ENCODE data around the gene SV2C. TPM values are rescaled to one million over a fixed set of nuclear protein-coding genes. Genes with fewer than 3 reads are reported as not detected.
"Not testable (repeated sequence)": the region's sequence is repeated elsewhere in the genome, so short reads cannot be mapped to it uniquely, and the experiment has no call there.

Gene SV2C
- total RNA-seq, 1 donor from 2014 or later: 0.33 TPM

DNA sequence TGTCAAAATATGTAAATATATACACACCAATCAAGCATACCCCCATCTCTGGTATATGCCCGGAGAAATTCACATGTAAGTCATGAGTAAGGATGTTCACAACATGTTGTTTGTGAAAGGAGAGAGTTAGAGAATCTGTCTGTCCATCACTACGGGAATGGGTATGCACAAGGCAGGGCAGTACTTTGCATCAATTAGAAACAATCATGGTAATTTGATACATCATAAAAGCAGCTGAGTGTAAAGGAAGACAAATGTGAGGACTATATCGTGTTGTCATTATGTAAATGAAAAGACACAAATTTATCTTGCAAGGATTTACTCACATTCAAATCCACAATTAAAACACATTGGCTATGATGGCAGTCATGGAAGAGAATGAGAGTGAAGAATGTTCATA lies 146.7 kb downstream of the SV2C start:
- H3K27me3 Mint-ChIP-seq (ENCODE audit: low read depth): no peaks in the 10 kb centered on the region
- H3K27ac Mint-ChIP-seq (ENCODE audit: unreplicated experiment): no peak overlapping the region
- H3K36me3 Mint-ChIP-seq (ENCODE audit: low read depth): no peaks in the 10 kb centered on the region
- DNase-seq (ENCODE audit: low read depth, low spot score): no peak
- H3K4me1 Mint-ChIP-seq: no peaks in the 10 kb centered on the region
- TF ChIP-seq, protein P1, sequence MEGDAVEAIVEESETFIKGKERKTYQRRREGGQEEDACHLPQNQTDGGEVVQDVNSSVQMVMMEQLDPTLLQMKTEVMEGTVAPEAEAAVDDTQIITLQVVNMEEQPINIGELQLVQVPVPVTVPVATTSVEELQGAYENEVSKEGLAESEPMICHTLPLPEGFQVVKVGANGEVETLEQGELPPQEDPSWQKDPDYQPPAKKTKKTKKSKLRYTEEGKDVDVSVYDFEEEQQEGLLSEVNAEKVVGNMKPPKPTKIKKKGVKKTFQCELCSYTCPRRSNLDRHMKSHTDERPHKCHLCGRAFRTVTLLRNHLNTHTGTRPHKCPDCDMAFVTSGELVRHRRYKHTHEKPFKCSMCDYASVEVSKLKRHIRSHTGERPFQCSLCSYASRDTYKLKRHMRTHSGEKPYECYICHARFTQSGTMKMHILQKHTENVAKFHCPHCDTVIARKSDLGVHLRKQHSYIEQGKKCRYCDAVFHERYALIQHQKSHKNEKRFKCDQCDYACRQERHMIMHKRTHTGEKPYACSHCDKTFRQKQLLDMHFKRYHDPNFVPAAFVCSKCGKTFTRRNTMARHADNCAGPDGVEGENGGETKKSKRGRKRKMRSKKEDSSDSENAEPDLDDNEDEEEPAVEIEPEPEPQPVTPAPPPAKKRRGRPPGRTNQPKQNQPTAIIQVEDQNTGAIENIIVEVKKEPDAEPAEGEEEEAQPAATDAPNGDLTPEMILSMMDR (conservative IDR thresholded peaks at IDR 0.05): no peak
- no peaks in the 10 kb centered on the region for H3K9me3 Mint-ChIP-seq
- H3K4me3 Mint-ChIP-seq: no peak overlapping the region

DNA sequence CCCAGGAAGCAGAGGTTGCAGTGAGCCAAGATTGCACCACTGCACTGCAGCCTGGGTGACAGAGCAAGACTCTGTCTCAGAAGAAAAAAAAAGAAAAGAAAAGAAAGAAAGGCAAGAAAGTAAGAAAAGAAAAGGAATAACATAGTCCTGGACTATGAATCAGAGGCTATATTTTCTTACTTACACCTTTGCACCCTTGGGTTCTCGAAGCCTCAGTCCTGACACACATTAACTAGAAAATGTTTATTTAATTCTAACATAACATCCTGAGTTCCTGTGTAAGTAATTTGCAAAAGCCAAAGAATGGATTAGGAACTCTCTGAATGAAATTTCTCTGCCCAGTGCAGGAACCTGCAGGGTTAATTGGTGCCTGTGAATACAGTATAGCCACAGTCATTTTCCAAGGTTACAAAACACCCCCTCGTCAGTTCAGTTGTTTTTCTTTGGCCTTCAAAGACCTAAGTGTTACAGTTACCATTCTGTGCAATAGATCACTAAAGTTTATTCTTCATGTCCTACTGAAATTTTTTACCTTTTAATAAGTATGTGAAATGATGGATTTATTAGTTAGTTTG lies 147.6 kb downstream of the SV2C start:
- H3K9me3 Mint-ChIP-seq: no peaks in the 10 kb centered on the region
- H3K27me3 Mint-ChIP-seq (ENCODE audit: low read depth): no peaks in the 10 kb centered on the region
- no peak for DNase-seq (ENCODE audit: low read depth, low spot score)
- no peaks in the 10 kb centered on the region for H3K4me1 Mint-ChIP-seq
- TF ChIP-seq, protein P1 (conservative IDR thresholded peaks at IDR 0.05): no peak
- H3K36me3 Mint-ChIP-seq (ENCODE audit: low read depth): no peaks in the 10 kb centered on the region
- H3K4me3 Mint-ChIP-seq: no peak overlapping the region
- no peak overlapping the region for H3K27ac Mint-ChIP-seq (ENCODE audit: unreplicated experiment)

DNA sequence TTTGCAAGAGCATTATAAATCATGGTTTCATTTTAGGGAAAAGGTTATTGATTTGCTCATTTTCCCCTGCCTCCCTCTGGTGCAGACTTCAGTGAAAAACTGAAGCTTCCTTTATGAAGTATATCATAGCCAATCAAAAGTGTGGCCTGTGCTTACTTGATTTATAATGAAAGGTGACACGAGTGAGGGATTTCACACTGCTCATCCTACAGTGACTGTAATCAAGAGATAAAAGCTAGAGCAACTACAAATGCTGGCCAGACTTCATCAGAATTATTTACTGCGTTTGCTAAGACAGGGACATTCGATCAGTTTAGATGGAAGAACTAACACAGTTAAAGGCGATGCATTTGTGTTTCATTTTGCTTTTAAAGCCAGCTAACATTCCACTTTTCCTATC lies 151.5 kb downstream of the SV2C start:
- TF ChIP-seq, protein P1 (conservative IDR thresholded peaks at IDR 0.05): no peak
- Mint-ChIP-seq H3K27ac (ENCODE audit: unreplicated experiment) (no peak overlapping the region), H3K4me3 (no peak overlapping the region), H3K4me1 (no peaks in the 10 kb centered on the region), H3K36me3 (ENCODE audit: low read depth) (no peaks in the 10 kb centered on the region), H3K9me3 (no peaks in the 10 kb centered on the region), H3K27me3 (ENCODE audit: low read depth) (no peaks in the 10 kb centered on the region)
- DNase-seq (ENCODE audit: low read depth, low spot score): no peak

DNA sequence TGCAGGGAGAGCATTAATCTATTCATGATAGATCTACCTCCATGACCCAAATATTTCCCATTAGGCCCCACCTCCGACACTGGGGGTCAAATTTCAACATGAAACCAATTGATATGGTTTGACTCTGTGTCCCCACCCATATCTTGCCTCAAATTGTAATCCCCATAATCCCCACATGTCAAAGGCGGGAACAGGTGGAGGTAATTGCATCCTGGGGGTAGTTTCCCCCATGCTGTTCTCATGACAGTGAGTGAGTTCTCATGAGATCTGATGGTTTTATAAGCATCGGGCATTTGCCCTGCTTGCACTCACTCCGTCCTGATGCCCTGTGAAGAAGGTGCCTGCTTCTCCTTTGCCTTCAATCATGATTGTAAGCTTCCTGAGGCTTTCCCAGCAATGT lies 153.5 kb downstream of the SV2C start:
- Mint-ChIP-seq H3K27me3 (ENCODE audit: low read depth) (peaks cover 2% of the 10 kb centered on the region), H3K36me3 (ENCODE audit: low read depth) (no peaks in the 10 kb centered on the region), H3K4me3 (no peak overlapping the region), H3K27ac (ENCODE audit: unreplicated experiment) (no peak overlapping the region), H3K4me1 (no peaks in the 10 kb centered on the region), H3K9me3 (no peaks in the 10 kb centered on the region)
- TF ChIP-seq, protein P1 (conservative IDR thresholded peaks at IDR 0.05): no peak
- DNase-seq (ENCODE audit: low read depth, low spot score): no peak

DNA sequence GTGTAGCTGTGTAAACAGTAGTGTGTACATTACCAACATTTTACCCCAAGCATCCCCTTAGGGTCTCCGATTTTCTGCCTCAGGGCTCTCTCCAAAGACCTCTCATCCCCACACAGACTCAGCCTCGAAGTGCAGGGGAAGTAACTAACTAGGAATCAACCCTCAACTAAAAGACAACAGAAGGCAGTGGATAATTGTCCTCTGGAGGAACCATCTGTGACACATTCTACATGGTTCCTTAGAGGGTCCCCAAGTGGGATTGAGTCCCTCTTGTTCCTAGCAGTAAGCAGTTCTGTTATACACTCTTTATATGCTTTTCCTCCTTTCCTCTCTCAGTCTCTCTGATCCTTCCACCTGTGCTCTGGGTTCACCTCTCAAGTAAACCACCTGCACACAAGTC lies 157.2 kb downstream of the SV2C start:
- Mint-ChIP-seq H3K4me1 (no peaks in the 10 kb centered on the region), H3K27me3 (ENCODE audit: low read depth) (peaks cover 2% of the 10 kb centered on the region), H3K27ac (ENCODE audit: unreplicated experiment) (no peak overlapping the region), H3K4me3 (no peak overlapping the region), H3K36me3 (ENCODE audit: low read depth) (no peaks in the 10 kb centered on the region), H3K9me3 (no peaks in the 10 kb centered on the region)
- DNase-seq (ENCODE audit: low read depth, low spot score): no peak
- TF ChIP-seq, protein P1 (conservative IDR thresholded peaks at IDR 0.05): no peak

DNA sequence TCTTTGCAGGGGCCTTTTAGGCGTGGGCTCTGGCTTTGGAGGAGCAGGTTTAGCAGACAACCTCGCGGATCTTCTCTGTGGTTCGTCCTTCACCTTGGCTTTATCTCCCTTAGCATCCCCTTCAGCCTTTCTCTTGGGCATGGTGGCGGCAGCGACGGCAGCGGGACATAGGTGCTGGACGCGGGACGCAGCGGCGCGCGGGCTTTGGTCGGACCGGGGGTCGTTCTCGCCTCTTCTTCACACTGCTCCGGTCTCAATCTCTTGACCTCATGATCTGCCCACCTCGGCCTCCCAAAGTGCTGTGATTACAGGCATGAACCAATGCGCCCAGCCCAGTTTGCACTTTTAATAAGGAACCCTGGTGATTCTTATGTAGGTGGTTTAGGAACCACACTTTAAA lies 159.0 kb downstream of the SV2C start:
- not testable (repeated sequence) for H3K4me1 Mint-ChIP-seq; H3K27me3 Mint-ChIP-seq (ENCODE audit: low read depth); H3K4me3 Mint-ChIP-seq; DNase-seq (ENCODE audit: low read depth, low spot score); H3K9me3 Mint-ChIP-seq; H3K36me3 Mint-ChIP-seq (ENCODE audit: low read depth); H3K27ac Mint-ChIP-seq (ENCODE audit: unreplicated experiment)
